HG02852 (cell line): ENCODE results near the gene GPC5.

Source experiments
- ATAC-seq: cut with Tn5 transposase; IDR thresholded peaks from one replicate; pipeline ENCODE4 v1.9.1; 2021; ENCODE audit warnings: mild to moderate bottlenecking, moderate library complexity; ENCODE audit not compliant: unreplicated experiment

Gene GPC5

GRCh38 chr13:92315265-92315664, 916.8 kb downstream of the GPC5 start:
- ATAC-seq: no peak

GRCh38 chr13:92316030-92316429, 917.6 kb downstream of the GPC5 start:
- ATAC-seq: no peak

- no peak for ATAC-seq
Observed at GRCh38 chr13:92317066-92317465, 918.6 kb downstream of the GPC5 start.

- no peak for ATAC-seq
Observed at GRCh38 chr13:92320323-92320722, 921.9 kb downstream of the GPC5 start.

- ATAC-seq: no peak
Observed at GRCh38 chr13:92321174-92321573, 922.8 kb downstream of the GPC5 start.

- no peak for ATAC-seq
Observed at GRCh38 chr13:92345627-92346026, 947.2 kb downstream of the GPC5 start.

GRCh38 chr13:92346046-92346445, 947.6 kb downstream of the GPC5 start:
- ATAC-seq: no peak

GRCh38 chr13:92354583-92354982, 956.2 kb downstream of the GPC5 start:
- no peak for ATAC-seq

GRCh38 chr13:92355213-92355612, 956.8 kb downstream of the GPC5 start:
- ATAC-seq: no peak

GRCh38 chr13:92362717-92363116, 964.3 kb downstream of the GPC5 start:
- no peak for ATAC-seq

- no peak for ATAC-seq
Observed at GRCh38 chr13:92365904-92366303, 967.5 kb downstream of the GPC5 start.

GRCh38 chr13:92377396-92377795, 979.0 kb downstream of the GPC5 start:
- ATAC-seq: no peak

GRCh38 chr13:92379371-92379770, 981.0 kb downstream of the GPC5 start:
- no peak for ATAC-seq

- ATAC-seq: no peak
Observed at GRCh38 chr13:92384410-92384809, 986.0 kb downstream of the GPC5 start.

- no peak for ATAC-seq
Observed at GRCh38 chr13:92387245-92387644, 988.8 kb downstream of the GPC5 start.

GRCh38 chr13:92390217-92390616, 991.8 kb downstream of the GPC5 start:
- ATAC-seq: no peak

GRCh38 chr13:92403606-92404005, 1005.2 kb downstream of the GPC5 start:
- no peak for ATAC-seq

GRCh38 chr13:92407858-92408257, 1009.4 kb downstream of the GPC5 start:
- no peak for ATAC-seq

- no peak for ATAC-seq
Observed at GRCh38 chr13:92412481-92412880, 1014.1 kb downstream of the GPC5 start.

GRCh38 chr13:92412996-92413395, 1014.6 kb downstream of the GPC5 start:
- ATAC-seq: no peak

- no peak for ATAC-seq
Observed at GRCh38 chr13:92413452-92413851, 1015.0 kb downstream of the GPC5 start.

GRCh38 chr13:92414851-92415250, 1016.4 kb downstream of the GPC5 start:
- ATAC-seq: no peak

- ATAC-seq: no peak
Observed at GRCh38 chr13:92415781-92416180, 1017.4 kb downstream of the GPC5 start.
